Measurements from ENCODE around the gene HOXB5. TPM values are rescaled to one million over a fixed set of nuclear protein-coding genes. Genes with fewer than 3 reads are reported as not detected.

Gene HOXB5
- total and polyA plus RNA-seq, 2 of the 4 experiments (the other 2 are of a cell fraction), result 0.54 to 18.0 TPM

DNA sequence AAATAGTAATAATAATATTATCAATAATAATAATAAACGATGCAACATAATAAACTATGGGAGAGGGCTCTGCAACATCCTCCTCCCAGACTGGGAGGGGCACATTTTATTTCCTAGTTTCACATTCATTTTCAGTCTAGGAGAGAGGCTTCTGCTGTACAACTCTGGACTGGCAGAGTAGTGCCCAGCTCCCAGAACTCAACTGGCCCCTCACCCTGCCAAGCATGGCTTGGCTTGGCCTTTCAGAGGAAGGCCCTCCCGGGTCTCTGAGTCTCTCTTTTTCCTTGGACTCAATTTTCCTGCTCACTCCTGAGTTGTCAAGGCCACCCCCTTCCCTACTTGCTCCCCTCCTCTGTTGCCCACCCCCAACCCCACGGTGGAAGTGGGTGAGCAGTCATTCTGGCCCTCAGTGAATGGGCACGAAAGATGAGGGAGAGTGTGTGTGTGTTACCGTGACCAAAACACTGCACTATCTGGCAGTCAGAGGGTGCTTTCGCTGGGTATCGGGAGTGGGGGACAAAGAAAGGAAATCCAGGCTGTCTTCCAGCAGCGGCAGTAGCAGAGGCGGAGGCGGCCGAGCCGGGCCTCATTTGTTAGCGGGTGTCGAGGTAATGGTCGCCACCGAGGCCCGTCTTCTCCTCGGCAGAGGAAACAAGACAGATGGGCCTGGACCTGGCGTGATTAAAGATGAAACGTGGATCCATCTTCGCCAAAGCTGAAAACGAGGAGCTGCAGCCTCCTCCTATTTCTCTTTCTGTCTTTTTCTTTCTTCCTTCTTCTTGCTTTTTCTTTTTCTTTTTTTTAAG lies 17.7 kb downstream of the HOXB5 start:
- dilution Hi-C loops (cut with HindIII; ENCODE audit: low sequenced_read_pairs, unreplicated experiment), result no loop called here
- no TSS peak for BruUV-seq (replicated peaks)
- H3K27ac ChIP-seq (ENCODE audit: insufficient read depth, low read length), result peak overlapping the region; percentile 99
- peak overlapping the region; percentile 44 for H2AFZ ChIP-seq (replicated peaks; ENCODE audit: low read length, poor library complexity)
- TF ChIP-seq POLR2A (IDR thresholded peaks at IDR 0.05; ENCODE audit: low read depth, low read length) (0 out of 2 replicates have a peak, but pooled peaks have one; percentile 27), MXI1 (IDR thresholded peaks at IDR 0.05; ENCODE audit: borderline replicate concordance, low read depth, low read length) (no peak), MAZ (IDR thresholded peaks at IDR 0.05; ENCODE audit: borderline replicate concordance, low read depth, low read length) (peak; percentile 25; the same call in 1 of the 2 replicates), CEBPB (IDR thresholded peaks at IDR 0.05; ENCODE audit: low read depth, low read length) (no peak)
- H3K56ac ChIP-seq (ENCODE audit: extremely low read depth, insufficient read depth, low read length), result peak overlapping the region; percentile 91
- ATAC-seq (ENCODE audit: low read depth), result no peak
- ChIA-PET CTCF (interaction anchor here (0.6 kb wide), 1 partner anchor 1456 kb away, joined by 3 read pairs; no protein-coding TSS in a partner anchor), POLR2A (ENCODE audit: unreplicated experiment) (interaction anchor here (1.0 to 1.1 kb wide), 2 partner anchors 12 to 29 kb away, joined by 4 to 5 read pairs; no protein-coding TSS in a partner anchor)
- peak overlapping the region; percentile 40 for H3K4me3 ChIP-seq (ENCODE audit: insufficient read depth, low read depth, low read length)
- H3K9me1 ChIP-seq (ENCODE audit: insufficient read depth, low read length), result no peaks in the 10 kb centered on the region
- peak overlapping the region; percentile 99 for H3K18ac ChIP-seq (ENCODE audit: low read depth, low read length)
- H3K4me2 ChIP-seq (ENCODE audit: low read depth, low read length), result peak overlapping the region; percentile 96
- no peaks in the 10 kb centered on the region for H3K27me3 ChIP-seq (ENCODE audit: control insufficient read depth, insufficient read depth, low read length)
- WGBS, 2 experiments (ENCODE audit: extremely low coverage in 2 of 2, insufficient read length in 1 of 2), result 0% methylated on average over 1 of the region's 22 CpGs; no CpG with 5 or more reads in 1 of the 2 experiments
- peaks cover 20% of the 10 kb centered on the region for H3K4me1 ChIP-seq (ENCODE audit: control insufficient read depth, insufficient read depth, low read length)
- H3K79me1 ChIP-seq (ENCODE audit: low read depth in 1 of 2, low read length in 2 of 2), result no peaks in the 10 kb centered on the region
- DNase-seq, result peak; percentile 67
- peak overlapping the region; percentile 98 for H2AK5ac ChIP-seq (ENCODE audit: low read depth, low read length)
- H3K9ac ChIP-seq (ENCODE audit: low read depth, low read length), result peak overlapping the region; percentile 96
- H2BK20ac ChIP-seq (ENCODE audit: low read depth, low read length), result peak overlapping the region; percentile 78
- H3K23ac ChIP-seq (ENCODE audit: low read depth, low read length), result peak overlapping the region; percentile 99
- peak overlapping the region; percentile 100 for H3K14ac ChIP-seq (replicated peaks; ENCODE audit: low read depth, low read length)
- H4K91ac ChIP-seq (ENCODE audit: insufficient read depth, low read depth, low read length), result peak overlapping the region; percentile 98
- H4K8ac ChIP-seq (ENCODE audit: low read depth in 2 of 2, low read length in 2 of 2), result peak overlapping the region; percentile 61 to 96
- peaks cover 48% of the 10 kb centered on the region for H3K36me3 ChIP-seq (ENCODE audit: control insufficient read depth, insufficient read depth, low read length)
- H2BK120ac ChIP-seq (ENCODE audit: low read depth, low read length), result peak overlapping the region; percentile 93
- H2BK15ac ChIP-seq (ENCODE audit: low read depth, low read length), result peak overlapping the region; percentile 71; the same call in 2 of the 3 replicates
- peak overlapping the region; percentile 97 for H4K5ac ChIP-seq (ENCODE audit: low read depth, low read length)
- peak overlapping the region; percentile 65 for H2AK9ac ChIP-seq (replicated peaks; ENCODE audit: low read depth, low read length, poor library complexity)
- intact Hi-C loops (cut with micrococcal nuclease), result loop anchor here (2.0 kb wide), 1 partner anchor 21 kb away; no protein-coding TSS in a partner anchor
- H4K20me1 ChIP-seq (ENCODE audit: insufficient read depth, low read length), result peaks cover 5% of the 10 kb centered on the region
- H3K9me3 ChIP-seq (ENCODE audit: control insufficient read depth, insufficient read depth, low read length), result no peaks in the 10 kb centered on the region
- in situ Hi-C loops (cut with MboI; ENCODE audit: low sequenced_read_pairs), result no loop called here
- H3K4ac ChIP-seq (ENCODE audit: low read depth, low read length), result peak overlapping the region; percentile 99
- peak overlapping the region; percentile 99 for H2BK5ac ChIP-seq (ENCODE audit: low read depth, low read length, poor library complexity, severe bottlenecking)
